ENCODE results near the gene TRIM31.

TRIM31 gene

DNA sequence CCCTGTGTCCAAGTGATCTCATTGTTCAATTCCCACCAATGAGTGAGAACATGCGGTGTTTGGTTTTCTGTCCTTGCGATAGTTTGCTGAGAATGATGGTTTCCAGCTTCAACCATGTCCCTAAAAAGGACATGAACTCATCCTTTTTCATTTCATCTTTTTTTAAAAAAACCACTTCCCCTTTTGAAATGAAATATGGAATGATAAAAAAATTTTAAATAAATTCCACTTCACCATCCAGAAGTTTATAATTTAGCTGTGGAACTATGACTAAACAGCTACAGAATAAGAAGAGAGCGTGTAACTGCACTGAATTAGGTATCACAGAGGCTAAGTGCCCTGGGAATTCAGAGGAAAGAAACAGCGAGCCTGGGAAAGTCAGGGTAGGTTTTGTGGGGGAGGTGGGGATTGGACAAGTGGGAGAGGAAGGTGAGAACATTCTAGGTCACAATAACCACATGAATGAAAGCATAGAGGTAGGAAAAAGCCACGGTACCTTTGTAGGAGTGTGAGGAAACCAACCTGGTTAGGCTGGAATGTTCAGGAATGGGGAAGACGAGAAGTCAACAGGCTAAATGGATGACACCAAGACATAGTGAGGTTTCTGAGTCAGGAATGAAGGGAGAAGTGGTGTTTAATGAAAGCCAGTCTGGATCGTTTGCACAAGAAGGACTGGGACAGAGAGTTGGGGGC lies 37.1 kb upstream of the TRIM31 start:
- H3K4me3 ChIP-seq (ENCODE audit: low read depth, low read length), result no peak overlapping the region
- ChIA-PET CTCF (interaction anchor here (0.7 to 6.7 kb wide), 3 partner anchors 15 to 18 kb away, joined by 3 to 56 read pairs (median 7); no protein-coding TSS in a partner anchor), POLR2A (no interaction called here)
- TF ChIP-seq, protein P1, sequence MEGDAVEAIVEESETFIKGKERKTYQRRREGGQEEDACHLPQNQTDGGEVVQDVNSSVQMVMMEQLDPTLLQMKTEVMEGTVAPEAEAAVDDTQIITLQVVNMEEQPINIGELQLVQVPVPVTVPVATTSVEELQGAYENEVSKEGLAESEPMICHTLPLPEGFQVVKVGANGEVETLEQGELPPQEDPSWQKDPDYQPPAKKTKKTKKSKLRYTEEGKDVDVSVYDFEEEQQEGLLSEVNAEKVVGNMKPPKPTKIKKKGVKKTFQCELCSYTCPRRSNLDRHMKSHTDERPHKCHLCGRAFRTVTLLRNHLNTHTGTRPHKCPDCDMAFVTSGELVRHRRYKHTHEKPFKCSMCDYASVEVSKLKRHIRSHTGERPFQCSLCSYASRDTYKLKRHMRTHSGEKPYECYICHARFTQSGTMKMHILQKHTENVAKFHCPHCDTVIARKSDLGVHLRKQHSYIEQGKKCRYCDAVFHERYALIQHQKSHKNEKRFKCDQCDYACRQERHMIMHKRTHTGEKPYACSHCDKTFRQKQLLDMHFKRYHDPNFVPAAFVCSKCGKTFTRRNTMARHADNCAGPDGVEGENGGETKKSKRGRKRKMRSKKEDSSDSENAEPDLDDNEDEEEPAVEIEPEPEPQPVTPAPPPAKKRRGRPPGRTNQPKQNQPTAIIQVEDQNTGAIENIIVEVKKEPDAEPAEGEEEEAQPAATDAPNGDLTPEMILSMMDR (IDR thresholded peaks at IDR 0.05; ENCODE audit: insufficient read depth, low read length, missing control alignments), result no peak
- DNase-seq (ENCODE audit: low read depth, low spot score), result no peak

DNA sequence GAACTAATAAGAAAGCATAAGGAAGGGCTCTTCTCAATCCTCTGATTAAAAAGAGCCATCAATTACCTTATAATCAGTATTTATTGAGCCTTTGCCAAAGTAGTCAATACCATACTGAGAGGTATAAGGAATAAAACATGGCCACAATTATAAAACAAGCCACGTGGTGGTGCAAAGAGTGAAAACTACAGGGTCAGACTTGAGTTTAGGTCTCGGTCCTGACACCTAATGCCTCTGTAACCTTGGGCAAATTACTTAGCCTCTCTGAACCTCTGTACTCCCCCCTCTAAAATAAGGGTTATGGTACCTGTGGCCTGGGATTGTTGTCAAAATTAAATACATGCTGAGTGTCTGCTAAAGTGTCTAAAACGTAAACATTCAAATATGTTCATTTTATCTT lies 36.3 kb upstream of the TRIM31 start:
- TF ChIP-seq, protein P1 (IDR thresholded peaks at IDR 0.05; ENCODE audit: insufficient read depth, low read length, missing control alignments), result no peak
- ChIA-PET POLR2A (no interaction called here), CTCF (interaction anchor here (1.3 to 3.4 kb wide), 2 partner anchors 18 to 22 kb away, joined by 4 to 33 read pairs; no protein-coding TSS in a partner anchor)
- DNase-seq (ENCODE audit: low read depth, low spot score), result no peak
- no peak overlapping the region for H3K4me3 ChIP-seq (ENCODE audit: low read depth, low read length)

DNA sequence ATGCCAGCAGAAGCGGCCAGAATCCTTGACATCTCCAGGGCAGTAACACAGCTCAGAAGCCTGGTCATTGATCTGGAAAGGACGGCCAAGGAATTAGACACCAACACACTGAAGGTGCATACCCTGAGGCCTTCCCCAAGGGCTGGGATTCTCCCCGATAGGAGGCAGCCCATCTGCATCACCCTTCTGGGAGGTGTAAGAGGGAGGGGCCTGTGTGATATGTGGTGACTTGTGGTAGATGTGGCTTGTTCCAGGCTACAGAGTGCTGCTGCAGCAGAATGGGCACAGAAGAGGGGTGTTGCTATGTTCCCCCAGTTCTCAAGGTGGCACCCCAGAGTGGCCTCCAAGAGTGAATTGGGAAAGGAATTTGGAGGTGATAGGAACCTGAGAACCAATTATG lies 34.2 kb upstream of the TRIM31 start:
- H3K4me3 ChIP-seq (ENCODE audit: low read depth, low read length), result no peak overlapping the region
- CTCF ChIA-PET, result interaction anchor here (0.7 to 3.4 kb wide), 4 partner anchors 13 to 44 kb away, joined by 3 to 33 read pairs (median 6); no protein-coding TSS in a partner anchor
- POLR2A ChIA-PET, result no interaction called here
- no peak for DNase-seq (ENCODE audit: low read depth, low spot score)
- TF ChIP-seq, protein P1 (IDR thresholded peaks at IDR 0.05; ENCODE audit: insufficient read depth, low read length, missing control alignments), result no peak

DNA sequence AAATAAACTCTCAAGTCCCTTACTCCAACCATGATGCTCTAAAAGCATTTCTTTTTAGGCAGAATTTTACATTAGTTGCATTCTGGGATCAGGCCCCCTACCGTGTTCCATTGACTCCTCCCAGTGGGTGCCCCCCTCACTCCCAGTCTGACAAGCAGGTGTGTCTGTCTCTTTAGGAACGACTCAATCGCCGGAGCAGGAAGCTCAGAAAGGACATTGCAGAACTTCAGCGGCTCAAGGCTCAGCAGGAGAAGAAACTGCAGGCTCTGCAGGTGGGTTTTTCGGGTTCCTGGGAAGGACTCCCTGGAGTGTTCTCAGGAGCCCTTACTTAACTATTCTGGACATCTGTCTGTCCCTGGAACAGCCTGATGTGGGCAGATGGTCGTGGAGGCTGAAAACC lies 32.9 kb upstream of the TRIM31 start:
- ChIA-PET POLR2A (no interaction called here), CTCF (interaction anchor here (1.7 to 3.4 kb wide), 3 partner anchors 14 to 42 kb away, joined by 4 to 33 read pairs (median 14); no protein-coding TSS in a partner anchor)
- no peak for DNase-seq (ENCODE audit: low read depth, low spot score)
- TF ChIP-seq, protein P1 (IDR thresholded peaks at IDR 0.05; ENCODE audit: insufficient read depth, low read length, missing control alignments), result no peak
- H3K4me3 ChIP-seq (ENCODE audit: low read depth, low read length), result no peak overlapping the region

DNA sequence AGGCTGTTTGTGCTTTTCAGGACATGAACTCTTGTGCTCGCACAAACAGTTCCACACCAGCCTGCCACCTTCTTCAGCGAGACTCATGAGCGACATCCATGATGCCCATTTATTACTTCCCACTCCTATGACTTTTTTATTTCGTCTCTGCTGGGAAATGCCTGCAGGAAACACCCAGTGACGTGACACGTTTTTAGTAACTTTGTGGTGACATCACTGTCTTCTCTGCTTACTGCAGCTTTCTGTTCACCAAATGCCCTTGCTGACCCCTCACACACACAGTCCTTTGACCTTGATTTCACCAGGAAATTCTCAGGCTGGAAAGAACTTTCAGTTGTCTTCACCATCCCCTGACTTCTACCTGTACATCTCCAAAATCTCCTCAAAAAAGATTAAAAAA lies 31.9 kb upstream of the TRIM31 start:
- POLR2A ChIA-PET, result no interaction called here

DNA sequence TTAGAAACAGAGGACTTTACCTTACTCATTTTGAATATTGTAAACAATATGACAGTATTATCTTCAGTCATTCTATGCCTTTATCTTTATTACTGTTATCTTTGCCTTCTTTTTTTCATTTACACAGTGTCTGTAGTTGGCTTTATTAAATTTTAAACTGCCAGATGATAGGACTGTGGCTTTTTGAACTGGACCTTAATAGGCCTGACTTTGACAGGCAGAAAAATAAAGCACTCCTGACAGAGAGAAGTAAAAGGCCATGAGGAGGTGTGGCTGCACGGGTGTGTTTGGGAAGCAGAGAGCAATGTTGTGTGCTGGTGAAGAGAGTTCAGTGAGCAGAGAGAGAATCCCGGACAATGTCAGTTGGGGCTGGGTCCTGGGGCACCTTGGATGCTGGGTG lies 30.9 kb upstream of the TRIM31 start:
- DNase-seq (ENCODE audit: low read depth, low spot score), result no peak
- TF ChIP-seq, protein P1 (IDR thresholded peaks at IDR 0.05; ENCODE audit: insufficient read depth, low read length, missing control alignments), result no peak
- H3K4me3 ChIP-seq (ENCODE audit: low read depth, low read length), result no peak overlapping the region
- POLR2A ChIA-PET, result no interaction called here
- CTCF ChIA-PET, result interaction anchor here (1.0 to 2.2 kb wide), 3 partner anchors 12 to 40 kb away, joined by 4 to 25 read pairs (median 4); no protein-coding TSS in a partner anchor

More for the DNA sequence above, 31.9 kb upstream of the TRIM31 start:
- DNase-seq (ENCODE audit: low read depth, low spot score), result no peak
- CTCF ChIA-PET, result interaction anchor here (1.0 to 1.8 kb wide), 3 partner anchors 13 to 41 kb away, joined by 4 to 14 read pairs (median 4); no protein-coding TSS in a partner anchor
- no peak overlapping the region for H3K4me3 ChIP-seq (ENCODE audit: low read depth, low read length)
- TF ChIP-seq, protein P1 (IDR thresholded peaks at IDR 0.05; ENCODE audit: insufficient read depth, low read length, missing control alignments), result no peak
